GM18517 (cell line): ENCODE data around the gene VCX3A.
"Not testable (repeated sequence)": the region's sequence is repeated elsewhere in the genome, so short reads cannot be mapped to it uniquely, and the experiment has no call there.

Experiments used
- ATAC-seq: cut with Tn5 transposase; IDR thresholded peaks from one replicate; pipeline ENCODE4 v1.9.1; 2021; ENCODE audit warnings: mild to moderate bottlenecking, moderate library complexity; ENCODE audit not compliant: unreplicated experiment

The VCX3A gene

DNA sequence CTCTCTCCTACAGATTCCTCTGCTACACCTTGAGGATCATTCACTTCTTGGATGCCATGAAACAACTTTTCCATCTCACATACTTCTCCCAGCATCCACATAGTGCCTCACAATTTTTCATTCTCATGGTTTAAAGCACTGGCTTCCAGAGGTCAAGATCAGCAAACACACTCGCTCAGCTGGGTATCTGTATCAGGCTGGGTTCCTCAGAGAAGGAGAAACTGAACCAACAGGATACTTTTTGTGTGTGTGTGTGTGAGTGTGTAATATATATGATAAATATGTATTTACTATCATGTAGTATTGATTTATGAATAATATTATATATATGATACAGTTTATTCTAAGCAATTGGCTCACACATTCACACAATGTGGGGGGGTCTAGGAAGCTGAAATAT is at the start of gene VCX3A:
TSS of gene VCX3A (minus strand) at position 101 of the 400 bp plus-strand sequence. CDS start 621 bp downstream, outside the sequence.
- not testable (repeated sequence) for ATAC-seq

GRCh38 chrX:6574762-6575161 is 39.8 kb upstream of the VCX3A start:
- ATAC-seq, result no peak

DNA sequence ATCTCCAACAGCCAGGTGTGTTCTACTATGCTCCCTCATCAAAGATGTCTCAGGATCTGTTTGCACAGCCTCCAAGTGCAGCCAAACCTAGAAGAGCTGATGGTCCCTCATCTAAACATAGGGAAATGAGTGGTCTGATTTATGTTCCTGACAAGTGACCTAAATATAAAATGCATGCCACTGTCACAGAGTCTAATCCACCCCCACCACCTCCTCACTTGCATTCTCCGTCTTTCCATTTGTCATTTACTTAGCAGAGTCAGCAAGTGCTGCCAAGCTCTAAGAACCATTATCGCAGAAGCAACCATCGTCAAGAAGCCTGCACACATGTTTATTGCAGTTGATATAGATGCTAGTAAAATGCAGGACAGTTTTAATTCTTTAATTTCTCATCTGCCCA is 33.1 kb upstream of the VCX3A start:
- ATAC-seq, result no peak

GRCh38 chrX:6558979-6559378 is 24.1 kb upstream of the VCX3A start:
- ATAC-seq, result no peak

DNA sequence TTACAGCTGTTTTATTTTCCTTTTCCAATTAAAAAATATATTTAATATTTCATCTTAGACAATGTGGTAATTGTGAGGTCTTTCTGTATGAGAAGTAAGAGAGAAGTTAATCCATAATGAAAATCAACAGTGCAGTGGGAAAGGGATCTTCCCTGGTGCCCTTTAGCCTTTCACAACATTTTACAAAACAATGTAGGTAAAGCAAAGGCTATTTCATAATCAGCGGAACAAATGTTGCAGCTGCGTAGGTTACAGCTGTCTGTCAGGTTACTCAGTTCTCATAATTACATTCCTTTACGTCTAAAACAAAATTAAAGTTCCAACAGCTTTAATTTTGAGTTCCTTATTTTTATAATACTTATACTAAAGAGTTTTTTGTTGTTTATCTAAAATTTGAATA is 22.8 kb upstream of the VCX3A start:
- ATAC-seq, result no peak

DNA sequence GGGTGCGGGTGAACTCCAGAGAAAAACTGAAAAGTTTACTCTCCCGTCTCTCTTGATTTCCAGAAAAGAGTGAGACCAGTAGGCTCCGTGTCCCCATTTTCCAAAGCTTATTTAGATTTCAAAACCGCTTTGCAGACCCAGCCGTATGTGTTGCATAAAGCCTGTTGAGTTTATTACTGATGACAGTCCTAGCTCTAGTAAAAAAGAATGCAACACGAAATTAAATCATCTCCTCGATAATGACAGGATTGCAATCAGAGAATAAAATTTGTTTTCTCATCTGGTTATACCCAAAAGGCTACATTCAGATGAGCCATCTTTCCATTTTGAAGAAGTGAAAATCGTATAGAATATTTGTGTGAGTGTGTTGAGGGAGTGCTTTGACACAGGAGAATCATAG is 16.1 kb upstream of the VCX3A start:
- no peak for ATAC-seq

GRCh38 chrX:6545712-6546111 is 10.8 kb upstream of the VCX3A start:
- no peak for ATAC-seq

DNA sequence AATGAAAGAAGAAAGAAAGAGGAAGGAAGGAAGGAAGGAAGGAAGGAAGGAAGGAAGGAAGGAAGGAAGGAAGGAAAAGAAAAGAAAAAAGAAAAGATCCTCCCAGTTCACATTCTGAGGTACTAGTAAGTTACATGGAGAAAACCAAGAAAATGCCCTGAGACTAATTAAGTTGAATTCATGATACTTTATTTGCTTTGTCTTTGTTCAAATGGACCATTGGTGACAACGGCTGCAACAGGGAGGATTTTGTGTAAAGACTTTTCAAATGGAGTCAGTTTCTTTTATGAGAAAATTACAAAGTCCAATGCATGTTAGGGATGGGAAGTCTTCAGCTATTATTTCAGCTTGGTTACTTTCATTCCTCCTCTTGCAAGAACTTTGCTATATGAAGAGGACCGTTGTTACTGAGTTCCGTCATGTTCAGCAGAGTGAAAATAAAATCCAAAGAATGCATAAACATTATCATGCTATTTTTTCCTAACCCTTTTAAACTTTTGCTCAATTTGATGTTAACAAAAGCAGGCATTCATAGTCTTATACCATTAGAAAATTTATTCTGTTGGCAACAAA is 8.3 kb downstream of the VCX3A start:
- ATAC-seq, result no peak

DNA sequence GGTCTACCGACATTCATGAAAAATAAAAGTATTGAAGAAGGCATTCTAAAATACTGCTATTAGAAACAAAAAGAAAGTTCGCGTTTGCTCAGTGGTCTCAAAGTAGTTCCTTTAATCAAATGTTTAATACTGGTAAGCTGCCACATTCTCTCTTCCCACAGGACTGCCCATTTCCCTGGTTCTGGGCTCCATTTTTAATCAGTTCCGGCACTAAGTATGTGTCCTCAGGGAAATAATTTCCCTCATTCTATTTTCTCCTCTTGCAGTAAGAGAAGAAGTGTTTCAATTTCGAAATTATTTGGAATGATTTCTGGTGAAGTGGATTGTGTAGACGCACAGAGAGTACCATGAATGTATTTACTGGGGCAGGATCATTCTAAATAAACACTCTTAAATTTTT is 17.5 kb downstream of the VCX3A start:
- ATAC-seq, result no peak

- no peak for ATAC-seq
These were observed 28.5 kb downstream of the VCX3A start for GRCh38 chrX:6506444-6506843.

GRCh38 chrX:6505960-6506359 is 29.0 kb downstream of the VCX3A start:
- no peak for ATAC-seq

DNA sequence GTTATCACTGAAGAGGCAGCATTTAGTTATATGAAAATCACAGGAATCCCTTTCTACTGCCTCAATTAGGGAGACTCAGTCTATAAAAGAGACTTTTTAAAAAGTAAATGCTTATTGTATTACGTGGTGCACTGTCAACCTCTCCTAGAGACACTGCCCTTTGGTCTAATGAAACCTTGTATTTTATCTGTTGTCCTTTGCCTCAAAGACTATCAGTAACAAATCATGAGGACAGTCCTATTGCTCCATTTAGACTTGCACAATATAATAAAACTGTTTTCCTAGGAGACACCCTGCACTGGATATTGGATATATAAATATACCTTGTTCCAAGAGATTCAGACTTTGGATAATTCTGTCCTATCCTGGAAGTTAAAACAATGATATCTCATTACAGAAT is 34.2 kb downstream of the VCX3A start:
- ATAC-seq, result no peak

DNA sequence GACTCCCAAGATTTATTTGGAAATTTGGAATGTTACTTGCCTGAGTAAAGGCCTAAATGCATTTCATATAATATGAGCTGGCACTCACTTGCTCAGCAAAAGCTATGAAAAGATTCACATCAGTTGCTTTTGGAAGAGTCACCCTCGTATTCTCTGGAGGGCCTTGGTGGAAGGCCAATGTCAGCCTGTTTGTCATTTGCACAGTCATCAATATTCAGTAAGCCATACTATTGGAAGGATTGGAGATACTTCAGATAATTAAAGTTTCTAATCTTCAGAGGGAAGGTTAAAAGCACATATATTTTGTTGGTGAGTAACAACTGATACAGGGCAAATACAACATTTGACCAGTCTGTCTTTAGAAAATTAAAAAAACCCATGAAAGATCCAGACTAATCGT is 36.6 kb downstream of the VCX3A start:
- no peak for ATAC-seq
